ENCODE data around the gene MYL12B.

Gene MYL12B

DNA sequence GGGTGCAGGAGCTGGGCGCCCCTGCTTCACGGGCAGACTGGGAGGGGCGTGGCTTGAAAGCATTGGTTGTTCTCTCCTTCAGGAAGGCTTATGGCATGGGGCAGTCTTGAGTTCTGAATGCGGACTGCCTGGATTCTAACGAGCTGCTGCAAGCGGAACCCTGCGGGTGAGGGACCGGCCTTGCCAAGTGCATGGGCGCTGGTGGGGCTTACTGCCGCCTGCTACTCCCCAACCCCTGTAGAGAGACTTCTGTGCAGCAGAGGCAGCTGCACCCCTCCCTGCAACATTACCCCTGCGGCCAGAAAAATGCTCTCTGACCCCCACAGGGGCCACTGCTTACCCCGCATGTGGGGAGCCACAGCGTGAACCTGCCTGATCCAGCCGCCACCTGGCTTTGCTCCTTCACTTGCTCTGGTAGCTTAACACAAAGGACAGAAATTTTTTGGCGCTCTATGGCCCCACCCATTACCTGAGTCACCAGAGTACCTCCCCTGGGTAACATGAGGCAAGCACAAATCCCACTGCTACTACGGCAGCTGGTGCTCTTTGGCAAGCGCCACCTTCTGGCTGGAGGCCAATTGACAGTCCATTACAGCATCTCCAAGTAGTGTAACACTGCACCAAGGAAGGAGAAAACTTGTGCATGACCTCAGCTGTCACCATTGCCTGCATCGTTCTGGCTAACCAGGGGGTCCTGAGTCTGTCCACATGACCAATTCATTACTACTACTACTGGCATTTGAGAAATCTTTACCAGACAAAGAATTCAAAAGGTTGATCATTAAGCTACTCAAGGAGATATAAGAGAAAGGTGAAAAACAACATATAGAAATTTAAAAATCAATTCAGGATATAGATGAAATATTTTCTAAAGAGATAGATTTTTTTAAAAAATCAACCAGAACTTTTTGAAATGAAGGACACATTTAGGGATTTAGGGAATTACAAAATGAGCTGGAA is 35.4 kb downstream of the MYL12B start (continued):
- no peak for TF ChIP-seq ZNF658 (tag by site-specific recombination; IDR thresholded peaks at IDR 0.05)
- peak; percentile 93 for TF ChIP-seq SP3 (tag by site-specific recombination; IDR thresholded peaks at IDR 0.05)
- TF ChIP-seq BCL11A (tag by site-specific recombination; IDR thresholded peaks at IDR 0.05; ENCODE audit: low read depth), result no peak
- TF ChIP-seq, protein P1, sequence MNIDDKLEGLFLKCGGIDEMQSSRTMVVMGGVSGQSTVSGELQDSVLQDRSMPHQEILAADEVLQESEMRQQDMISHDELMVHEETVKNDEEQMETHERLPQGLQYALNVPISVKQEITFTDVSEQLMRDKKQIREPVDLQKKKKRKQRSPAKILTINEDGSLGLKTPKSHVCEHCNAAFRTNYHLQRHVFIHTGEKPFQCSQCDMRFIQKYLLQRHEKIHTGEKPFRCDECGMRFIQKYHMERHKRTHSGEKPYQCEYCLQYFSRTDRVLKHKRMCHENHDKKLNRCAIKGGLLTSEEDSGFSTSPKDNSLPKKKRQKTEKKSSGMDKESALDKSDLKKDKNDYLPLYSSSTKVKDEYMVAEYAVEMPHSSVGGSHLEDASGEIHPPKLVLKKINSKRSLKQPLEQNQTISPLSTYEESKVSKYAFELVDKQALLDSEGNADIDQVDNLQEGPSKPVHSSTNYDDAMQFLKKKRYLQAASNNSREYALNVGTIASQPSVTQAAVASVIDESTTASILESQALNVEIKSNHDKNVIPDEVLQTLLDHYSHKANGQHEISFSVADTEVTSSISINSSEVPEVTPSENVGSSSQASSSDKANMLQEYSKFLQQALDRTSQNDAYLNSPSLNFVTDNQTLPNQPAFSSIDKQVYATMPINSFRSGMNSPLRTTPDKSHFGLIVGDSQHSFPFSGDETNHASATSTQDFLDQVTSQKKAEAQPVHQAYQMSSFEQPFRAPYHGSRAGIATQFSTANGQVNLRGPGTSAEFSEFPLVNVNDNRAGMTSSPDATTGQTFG (tag by site-specific recombination; IDR thresholded peaks at IDR 0.05; ENCODE audit: borderline replicate concordance), result no peak; the same call in 1 of the 2 replicates
- TF ChIP-seq GLIS2 (tag by site-specific recombination; IDR thresholded peaks at IDR 0.05), result peak; percentile 93
- peak; percentile 58; the same call in 1 of the 2 replicates for TF ChIP-seq ZBTB20 (tag by site-specific recombination; IDR thresholded peaks at IDR 0.05)
- TF ChIP-seq GLI2 (tag by site-specific recombination; IDR thresholded peaks at IDR 0.05; ENCODE audit: borderline replicate concordance, low read depth), result no peak
- TF ChIP-seq ZNF416 (tag by site-specific recombination; IDR thresholded peaks at IDR 0.05), result 0 out of 2 replicates have a peak, but pooled peaks have one; percentile 14
- TF ChIP-seq ZNF133 (tag by site-specific recombination; IDR thresholded peaks at IDR 0.05), result 0 out of 2 replicates have a peak, but pooled peaks have one; percentile 22
- TF ChIP-seq, protein P2, sequence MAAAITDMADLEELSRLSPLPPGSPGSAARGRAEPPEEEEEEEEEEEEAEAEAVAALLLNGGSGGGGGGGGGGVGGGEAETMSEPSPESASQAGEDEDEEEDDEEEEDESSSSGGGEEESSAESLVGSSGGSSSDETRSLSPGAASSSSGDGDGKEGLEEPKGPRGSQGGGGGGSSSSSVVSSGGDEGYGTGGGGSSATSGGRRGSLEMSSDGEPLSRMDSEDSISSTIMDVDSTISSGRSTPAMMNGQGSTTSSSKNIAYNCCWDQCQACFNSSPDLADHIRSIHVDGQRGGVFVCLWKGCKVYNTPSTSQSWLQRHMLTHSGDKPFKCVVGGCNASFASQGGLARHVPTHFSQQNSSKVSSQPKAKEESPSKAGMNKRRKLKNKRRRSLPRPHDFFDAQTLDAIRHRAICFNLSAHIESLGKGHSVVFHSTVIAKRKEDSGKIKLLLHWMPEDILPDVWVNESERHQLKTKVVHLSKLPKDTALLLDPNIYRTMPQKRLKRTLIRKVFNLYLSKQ (tag by site-specific recombination; IDR thresholded peaks at IDR 0.05; ENCODE audit: borderline replicate concordance), result no peak
- TF ChIP-seq ZNF777 (tag by site-specific recombination; IDR thresholded peaks at IDR 0.05; ENCODE audit: borderline replicate concordance), result no peak
- no peak for TF ChIP-seq ZNF266 (tag by site-specific recombination; IDR thresholded peaks at IDR 0.05; ENCODE audit: low read depth)
- TF ChIP-seq ZXDB (tag by site-specific recombination; IDR thresholded peaks at IDR 0.05), result peak; percentile 86
- TF ChIP-seq, protein P3, sequence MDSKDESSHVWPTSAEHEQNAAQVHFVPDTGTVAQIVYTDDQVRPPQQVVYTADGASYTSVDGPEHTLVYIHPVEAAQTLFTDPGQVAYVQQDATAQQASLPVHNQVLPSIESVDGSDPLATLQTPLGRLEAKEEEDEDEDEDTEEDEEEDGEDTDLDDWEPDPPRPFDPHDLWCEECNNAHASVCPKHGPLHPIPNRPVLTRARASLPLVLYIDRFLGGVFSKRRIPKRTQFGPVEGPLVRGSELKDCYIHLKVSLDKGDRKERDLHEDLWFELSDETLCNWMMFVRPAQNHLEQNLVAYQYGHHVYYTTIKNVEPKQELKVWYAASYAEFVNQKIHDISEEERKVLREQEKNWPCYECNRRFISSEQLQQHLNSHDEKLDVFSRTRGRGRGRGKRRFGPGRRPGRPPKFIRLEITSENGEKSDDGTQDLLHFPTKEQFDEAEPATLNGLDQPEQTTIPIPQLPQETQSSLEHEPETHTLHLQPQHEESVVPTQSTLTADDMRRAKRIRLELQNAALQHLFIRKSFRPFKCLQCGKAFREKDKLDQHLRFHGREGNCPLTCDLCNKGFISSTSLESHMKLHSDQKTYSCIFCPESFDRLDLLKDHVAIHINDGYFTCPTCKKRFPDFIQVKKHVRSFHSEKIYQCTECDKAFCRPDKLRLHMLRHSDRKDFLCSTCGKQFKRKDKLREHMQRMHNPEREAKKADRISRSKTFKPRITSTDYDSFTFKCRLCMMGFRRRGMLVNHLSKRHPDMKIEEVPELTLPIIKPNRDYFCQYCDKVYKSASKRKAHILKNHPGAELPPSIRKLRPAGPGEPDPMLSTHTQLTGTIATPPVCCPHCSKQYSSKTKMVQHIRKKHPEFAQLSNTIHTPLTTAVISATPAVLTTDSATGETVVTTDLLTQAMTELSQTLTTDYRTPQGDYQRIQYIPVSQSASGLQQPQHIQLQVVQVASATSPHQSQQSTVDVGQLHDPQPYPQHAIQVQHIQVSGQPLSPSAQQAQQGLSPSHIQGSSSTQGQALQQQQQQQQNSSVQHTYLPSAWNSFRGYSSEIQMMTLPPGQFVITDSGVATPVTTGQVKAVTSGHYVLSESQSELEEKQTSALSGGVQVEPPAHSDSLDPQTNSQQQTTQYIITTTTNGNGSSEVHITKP (tag by site-specific recombination; IDR thresholded peaks at IDR 0.05), result peak; percentile 72
- TF ChIP-seq ZBTB1 (tag by site-specific recombination; IDR thresholded peaks at IDR 0.05), result no peak
- no peak for TF ChIP-seq ZNF521 (tag by site-specific recombination; IDR thresholded peaks at IDR 0.05)
- TF ChIP-seq, protein P4, sequence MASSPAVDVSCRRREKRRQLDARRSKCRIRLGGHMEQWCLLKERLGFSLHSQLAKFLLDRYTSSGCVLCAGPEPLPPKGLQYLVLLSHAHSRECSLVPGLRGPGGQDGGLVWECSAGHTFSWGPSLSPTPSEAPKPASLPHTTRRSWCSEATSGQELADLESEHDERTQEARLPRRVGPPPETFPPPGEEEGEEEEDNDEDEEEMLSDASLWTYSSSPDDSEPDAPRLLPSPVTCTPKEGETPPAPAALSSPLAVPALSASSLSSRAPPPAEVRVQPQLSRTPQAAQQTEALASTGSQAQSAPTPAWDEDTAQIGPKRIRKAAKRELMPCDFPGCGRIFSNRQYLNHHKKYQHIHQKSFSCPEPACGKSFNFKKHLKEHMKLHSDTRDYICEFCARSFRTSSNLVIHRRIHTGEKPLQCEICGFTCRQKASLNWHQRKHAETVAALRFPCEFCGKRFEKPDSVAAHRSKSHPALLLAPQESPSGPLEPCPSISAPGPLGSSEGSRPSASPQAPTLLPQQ (tag by site-specific recombination; IDR thresholded peaks at IDR 0.05), result peak; percentile 92
- peak; percentile 57; the same call in 1 of the 2 replicates for TF ChIP-seq ZNF324 (tag by site-specific recombination; IDR thresholded peaks at IDR 0.05)
- TF ChIP-seq, protein P5, sequence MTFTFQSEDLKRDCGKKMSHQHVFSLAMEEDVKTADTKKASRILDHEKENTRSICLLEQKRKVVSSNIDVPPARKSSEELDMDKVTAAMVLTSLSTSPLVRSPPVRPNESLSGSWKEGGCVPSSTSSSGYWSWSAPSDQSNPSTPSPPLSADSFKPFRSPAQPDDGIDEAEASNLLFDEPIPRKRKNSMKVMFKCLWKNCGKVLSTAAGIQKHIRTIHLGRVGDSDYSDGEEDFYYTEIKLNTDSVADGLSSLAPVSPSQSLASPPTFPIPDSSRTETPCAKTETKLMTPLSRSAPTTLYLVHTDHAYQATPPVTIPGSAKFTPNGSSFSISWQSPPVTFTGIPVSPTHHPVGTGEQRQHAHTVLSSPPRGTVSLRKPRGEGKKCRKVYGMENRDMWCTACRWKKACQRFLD (tag by site-specific recombination; IDR thresholded peaks at IDR 0.05), result no peak
- peak; percentile 93 for TF ChIP-seq ZIC2 (tag by site-specific recombination; IDR thresholded peaks at IDR 0.05)
- TF ChIP-seq, protein P6, sequence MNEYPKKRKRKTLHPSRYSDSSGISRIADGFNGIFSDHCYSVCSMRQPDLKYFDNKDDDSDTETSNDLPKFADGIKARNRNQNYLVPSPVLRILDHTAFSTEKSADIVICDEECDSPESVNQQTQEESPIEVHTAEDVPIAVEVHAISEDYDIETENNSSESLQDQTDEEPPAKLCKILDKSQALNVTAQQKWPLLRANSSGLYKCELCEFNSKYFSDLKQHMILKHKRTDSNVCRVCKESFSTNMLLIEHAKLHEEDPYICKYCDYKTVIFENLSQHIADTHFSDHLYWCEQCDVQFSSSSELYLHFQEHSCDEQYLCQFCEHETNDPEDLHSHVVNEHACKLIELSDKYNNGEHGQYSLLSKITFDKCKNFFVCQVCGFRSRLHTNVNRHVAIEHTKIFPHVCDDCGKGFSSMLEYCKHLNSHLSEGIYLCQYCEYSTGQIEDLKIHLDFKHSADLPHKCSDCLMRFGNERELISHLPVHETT (tag by site-specific recombination; IDR thresholded peaks at IDR 0.05), result peak; percentile 75; the same call in 1 of the 2 replicates
- TF ChIP-seq, protein P7, sequence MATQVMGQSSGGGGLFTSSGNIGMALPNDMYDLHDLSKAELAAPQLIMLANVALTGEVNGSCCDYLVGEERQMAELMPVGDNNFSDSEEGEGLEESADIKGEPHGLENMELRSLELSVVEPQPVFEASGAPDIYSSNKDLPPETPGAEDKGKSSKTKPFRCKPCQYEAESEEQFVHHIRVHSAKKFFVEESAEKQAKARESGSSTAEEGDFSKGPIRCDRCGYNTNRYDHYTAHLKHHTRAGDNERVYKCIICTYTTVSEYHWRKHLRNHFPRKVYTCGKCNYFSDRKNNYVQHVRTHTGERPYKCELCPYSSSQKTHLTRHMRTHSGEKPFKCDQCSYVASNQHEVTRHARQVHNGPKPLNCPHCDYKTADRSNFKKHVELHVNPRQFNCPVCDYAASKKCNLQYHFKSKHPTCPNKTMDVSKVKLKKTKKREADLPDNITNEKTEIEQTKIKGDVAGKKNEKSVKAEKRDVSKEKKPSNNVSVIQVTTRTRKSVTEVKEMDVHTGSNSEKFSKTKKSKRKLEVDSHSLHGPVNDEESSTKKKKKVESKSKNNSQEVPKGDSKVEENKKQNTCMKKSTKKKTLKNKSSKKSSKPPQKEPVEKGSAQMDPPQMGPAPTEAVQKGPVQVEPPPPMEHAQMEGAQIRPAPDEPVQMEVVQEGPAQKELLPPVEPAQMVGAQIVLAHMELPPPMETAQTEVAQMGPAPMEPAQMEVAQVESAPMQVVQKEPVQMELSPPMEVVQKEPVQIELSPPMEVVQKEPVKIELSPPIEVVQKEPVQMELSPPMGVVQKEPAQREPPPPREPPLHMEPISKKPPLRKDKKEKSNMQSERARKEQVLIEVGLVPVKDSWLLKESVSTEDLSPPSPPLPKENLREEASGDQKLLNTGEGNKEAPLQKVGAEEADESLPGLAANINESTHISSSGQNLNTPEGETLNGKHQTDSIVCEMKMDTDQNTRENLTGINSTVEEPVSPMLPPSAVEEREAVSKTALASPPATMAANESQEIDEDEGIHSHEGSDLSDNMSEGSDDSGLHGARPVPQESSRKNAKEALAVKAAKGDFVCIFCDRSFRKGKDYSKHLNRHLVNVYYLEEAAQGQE (tag by site-specific recombination; IDR thresholded peaks at IDR 0.05), result no peak

Data from HEK293 (cell line).